HepG2 (cell line): ENCODE data around the gene SNRPD2. TPM values are rescaled to one million over a fixed set of nuclear protein-coding genes. Genes with fewer than 3 reads are reported as not detected.

Experiments used
- ATAC-seq: fragments of 200-7000 bp; cut with Tn5 transposase; 3 replicates; pipeline ENCODE4 v1.9.1; 2020; ENCODE audit warnings: mild to moderate bottlenecking, moderate library complexity
- BruUV-seq: library from RNA; stranded (reverse); fragments of 400-500 nt; replicated peaks from 2 replicates; lab custom pipeline; 2021; lab: Mats Ljungman, UMichigan
- CTCF ChIA-PET: fragments of 300-600 bp; formaldehyde crosslinking; extraction: SDS; loops from one replicate; lab custom pipeline; 2021; ENCODE audit warnings: low total read pairs, inconsistent platforms, low intra/inter-chr PET ratio; lab: Yijun Ruan, JAX
- POLR2A ChIA-PET: fragments of 350-600 bp; sonication (Branson Sonifier 250); formaldehyde crosslinking; loops from one replicate; lab custom pipeline; 2020; ENCODE audit warnings: antibody characterized with exemption, inconsistent platforms; lab: Yijun Ruan, JAX
- DNase-seq: peaks from one replicate; pipeline ENCODE4 v3.0.0-alpha.2; 2015; ENCODE audit warnings: low spot score
- FAIRE-seq: peaks from 3 replicates; lab custom pipeline; 2011; peaks lifted over from hg19 to GRCh38; lab: Jason Lieb, UNC
- H2AFZ ChIP-seq: one replicate; pipeline ENCODE4 v1.6.1; 2011; ENCODE audit warnings: low read length, inconsistent platforms
- H3K27ac ChIP-seq: fragments of 300-600 bp; 3 replicates; pipeline ENCODE4 v1.8.0; 2011; ENCODE audit warnings: mixed run types, mild to moderate bottlenecking, mixed read lengths, low read length, inconsistent platforms; ENCODE audit not compliant: insufficient read depth; ENCODE audit errors: extremely low read length
- H3K27me3 ChIP-seq, 2 experiments: fragments of 200-600 bp in 1 of 2; 2 replicates in 1 of 2; 3 replicates in 1 of 2; pipeline versions ENCODE4 v1.6.0 to v1.8.0; 2011; ENCODE audit warnings: low read length in 2 of 2, mild to moderate bottlenecking in 2 of 2, moderate library complexity in 2 of 2, inconsistent platforms in 1 of 2; ENCODE audit not compliant: insufficient read depth in 2 of 2, control insufficient read depth in 1 of 2
- H3K36me3 ChIP-seq, 2 experiments: fragments of 200-600 bp in 1 of 2; replicated peaks in 1 of 2; 2 replicates in 1 of 2; 3 replicates in 1 of 2; pipeline versions ENCODE4 v1.5.1 to v1.8.0; 2011; ENCODE audit warnings: low read length in 2 of 2, inconsistent platforms in 1 of 2; ENCODE audit not compliant: insufficient read depth in 2 of 2, control insufficient read depth in 1 of 2
- H3K4me1 ChIP-seq: 2 replicates; pipeline ENCODE4 v1.5.1; 2012; ENCODE audit warnings: low read length, inconsistent platforms; ENCODE audit not compliant: insufficient read depth
- H3K4me2 ChIP-seq: 2 replicates; pipeline ENCODE4 v1.6.0; 2011; ENCODE audit warnings: low read depth, low read length, inconsistent platforms
- H3K4me3 ChIP-seq, 3 experiments: fragments of 200-600 bp in 1 of 3; sonication (generic), shearing (Covaris generic) in 1 of 3; replicated peaks in 1 of 3; 2 replicates each; pipeline ENCODE4 v1.5.1; 2011 to 2016; ENCODE audit warnings: low read length in 3 of 3, inconsistent platforms in 2 of 3, low read depth in 2 of 3, mild to moderate bottlenecking in 2 of 3, control low read depth in 1 of 3, mixed read lengths in 1 of 3; ENCODE audit not compliant: insufficient read depth in 1 of 3
- H3K79me2 ChIP-seq: one replicate; pipeline ENCODE4 v1.6.1; 2011; ENCODE audit warnings: low read length, inconsistent platforms; ENCODE audit not compliant: insufficient read depth
- H3K9ac ChIP-seq: 2 replicates; pipeline ENCODE4 v1.6.0; 2011; ENCODE audit warnings: mild to moderate bottlenecking, low read depth, low read length, inconsistent platforms; ENCODE audit not compliant: insufficient read depth
- H3K9me3 ChIP-seq: 2 replicates; pipeline ENCODE4 v1.5.1; 2012; ENCODE audit warnings: mild to moderate bottlenecking, low read length
- H4K20me1 ChIP-seq: 2 replicates; pipeline ENCODE4 v1.6.0; 2011; ENCODE audit warnings: inconsistent platforms, mild to moderate bottlenecking, low read length, moderate library complexity; ENCODE audit not compliant: insufficient read depth
- CREB1 ChIP-seq, 2 experiments: fragments of 450-650 bp in 1 of 2; IDR thresholded peaks; 2 replicates each; pipeline ENCODE4 v1.6.1; 2016 to 2017; ENCODE audit warnings: control low read depth in 1 of 2, mild to moderate bottlenecking in 1 of 2, missing compliant biosample characterization in 1 of 2, missing genetic modification characterization in 1 of 2
- GABPA ChIP-seq, 2 experiments: IDR thresholded peaks; 2 replicates each; pipeline ENCODE4 v1.6.1; 2011 to 2016; ENCODE audit warnings: low read depth in 2 of 2, low read length in 1 of 2, missing biosample characterization in 1 of 2, missing genetic modification characterization in 1 of 2
- GABPB1 ChIP-seq: IDR thresholded peaks from 2 replicates; pipeline ENCODE4 v1.6.1; 2016; ENCODE audit warnings: mild to moderate bottlenecking, missing genetic modification reagents, moderate library complexity, missing compliant biosample characterization
- GLI4 ChIP-seq: sonication (generic); formaldehyde crosslinking; IDR thresholded peaks from 2 replicates; pipeline ENCODE4 v1.5.1; 2020; ENCODE audit warnings: missing genetic modification reagents, mild to moderate bottlenecking, moderate library complexity, borderline replicate concordance
- HES4 ChIP-seq: sonication (generic); formaldehyde crosslinking; IDR thresholded peaks from 2 replicates; pipeline ENCODE4 v1.9.0; 2021; ENCODE audit warnings: mild to moderate bottlenecking, missing genetic modification reagents, borderline replicate concordance
- HHEX ChIP-seq: IDR thresholded peaks from 2 replicates; pipeline ENCODE4 v1.6.1; 2016; ENCODE audit warnings: control low read depth
- HNRNPLL ChIP-seq: fragments of 200-400 bp; formaldehyde crosslinking; IDR thresholded peaks from 2 replicates; pipeline ENCODE4 v1.6.1; 2017; ENCODE audit warnings: mild to moderate bottlenecking, low read depth, low read length; ENCODE audit not compliant: poor library complexity, severe bottlenecking
- KLF6 ChIP-seq: IDR thresholded peaks from 2 replicates; pipeline ENCODE4 v1.8.0; 2016; ENCODE audit warnings: missing biosample characterization, missing genetic modification reagents
- MAZ ChIP-seq, 2 experiments: sonication (generic) in 1 of 2; formaldehyde crosslinking in 1 of 2; IDR thresholded peaks; 2 replicates each; pipeline versions ENCODE4 v1.5.0 to v1.6.1; 2012 to 2020; ENCODE audit warnings: low read depth in 2 of 2, mild to moderate bottlenecking in 2 of 2, borderline replicate concordance in 1 of 2, improper control_type of control experiment in 1 of 2, low read length in 1 of 2, missing genetic modification reagents in 1 of 2, moderate library complexity in 1 of 2
- MEIS2 ChIP-seq: sonication (generic); formaldehyde crosslinking; IDR thresholded peaks from 2 replicates; pipeline ENCODE4 v1.9.0; 2021; ENCODE audit warnings: mild to moderate bottlenecking, missing genetic modification reagents
- NCOA2 ChIP-seq: sonication (generic); formaldehyde crosslinking; IDR thresholded peaks from 2 replicates; pipeline ENCODE4 v1.8.0; 2022; ENCODE audit warnings: inconsistent platforms
- POLR2A ChIP-seq, 2 experiments: IDR thresholded peaks; 2 replicates each; pipeline ENCODE4 v1.6.1; 2011; ENCODE audit warnings: low read depth in 2 of 2, low read length in 2 of 2, mild to moderate bottlenecking in 1 of 2, moderate library complexity in 1 of 2; ENCODE audit not compliant: insufficient read depth in 1 of 2
- SALL2 ChIP-seq: sonication (generic); formaldehyde crosslinking; IDR thresholded peaks from 2 replicates; pipeline ENCODE4 v1.8.1; 2023; ENCODE audit warnings: mild to moderate bottlenecking, missing genetic modification reagents, inconsistent platforms
- SAP130 ChIP-seq: IDR thresholded peaks from 2 replicates; pipeline ENCODE4 v1.6.1; 2016; ENCODE audit warnings: low read depth
- SP1 ChIP-seq, 2 experiments: fragments of 450-650 bp in 1 of 2; sonication (generic) in 1 of 2; formaldehyde crosslinking in 1 of 2; IDR thresholded peaks; 2 replicates each; pipeline versions ENCODE4 v1.4.0 to v1.6.1; 2016 to 2020; ENCODE audit warnings: missing genetic modification reagents in 1 of 2
- SP5 ChIP-seq: IDR thresholded peaks from 2 replicates; pipeline ENCODE4 v1.6.1; 2016; ENCODE audit warnings: low read depth, borderline replicate concordance
- WIZ ChIP-seq: sonication (generic); formaldehyde crosslinking; IDR thresholded peaks from 2 replicates; pipeline ENCODE4 v1.5.1; 2020; ENCODE audit warnings: mild to moderate bottlenecking, missing genetic modification reagents
- ZBTB1 ChIP-seq: sonication (generic); formaldehyde crosslinking; IDR thresholded peaks from 2 replicates; pipeline ENCODE4 v1.4.0; 2020; ENCODE audit warnings: missing genetic modification reagents, borderline replicate concordance
- ZNF724P ChIP-seq: sonication (generic); formaldehyde crosslinking; IDR thresholded peaks from 2 replicates; pipeline ENCODE4 v1.8.0; 2022; ENCODE audit warnings: missing genetic modification reagents, borderline replicate concordance
- WGBS: methylation state at CpG from one replicate; pipeline ENCODE4 v1.1.6; 2017; ENCODE audit warnings: low lambda C conversion rate; 5-methylcytosine and 5-hydroxymethylcytosine counted together
- in situ Hi-C: cut with HindIII; loops from 2 replicates; pipeline ENCODE4 v1.10.0; 2017; ENCODE audit warnings: low pct_unique_long_range_greater_than_20kb; ENCODE audit not compliant: extremely low pct_ligation_motif_present
- intact Hi-C: fragments of 100-400 bp; cut with micrococcal nuclease; formaldehyde crosslinking; loops from one replicate; pipeline ENCODE4 v1.10.0; 2022; ENCODE audit not compliant: unreplicated experiment
- polyA plus RNA-seq, 8 experiments: library from polyadenylated mRNA; depleted of rRNA in 3 of 8; stranded (reverse) in 7 of 8; unstranded in 1 of 8; fragments of >200 nt; fragmentation: Illumina TruSeq in 4 of 8; extraction: Trizol in 4 of 8; gene quantifications; 2 replicates each; pipeline versions ENCODE4 v1.2.1 to v1.2.3, GENCODE V29; 2011 to 2016; ENCODE audit warnings: low read depth in 4 of 8, missing spikeins in 1 of 8, mixed read lengths in 1 of 8; ENCODE audit not compliant: insufficient read depth in 1 of 8
- total RNA-seq, 5 experiments: library from RNA; depleted of rRNA; stranded (reverse); fragments of >200 nt; fragmentation: Illumina TruSeq; extraction: Trizol; gene quantifications; 2 replicates each; pipeline ENCODE4 v1.2.3, GENCODE V29; 2016; ENCODE audit warnings: low read depth in 1 of 5
- TF ChIP-seq, protein P1 (sequence below): IDR thresholded peaks from 2 replicates; pipeline ENCODE4 v1.6.1; 2016; ENCODE audit warnings: low read depth, control low read depth
- TF ChIP-seq, protein P2 (sequence below): sonication (generic); formaldehyde crosslinking; IDR thresholded peaks from 2 replicates; pipeline ENCODE4 v1.5.1; 2020; ENCODE audit warnings: mild to moderate bottlenecking, moderate library complexity, missing genetic modification reagents

SNRPD2 gene
- total and polyA plus RNA-seq, 2 of the 13 experiments (the other 11 are each of a cell fraction or from before 2014, with no cell fraction given), result 299 to 485 TPM

DNA sequence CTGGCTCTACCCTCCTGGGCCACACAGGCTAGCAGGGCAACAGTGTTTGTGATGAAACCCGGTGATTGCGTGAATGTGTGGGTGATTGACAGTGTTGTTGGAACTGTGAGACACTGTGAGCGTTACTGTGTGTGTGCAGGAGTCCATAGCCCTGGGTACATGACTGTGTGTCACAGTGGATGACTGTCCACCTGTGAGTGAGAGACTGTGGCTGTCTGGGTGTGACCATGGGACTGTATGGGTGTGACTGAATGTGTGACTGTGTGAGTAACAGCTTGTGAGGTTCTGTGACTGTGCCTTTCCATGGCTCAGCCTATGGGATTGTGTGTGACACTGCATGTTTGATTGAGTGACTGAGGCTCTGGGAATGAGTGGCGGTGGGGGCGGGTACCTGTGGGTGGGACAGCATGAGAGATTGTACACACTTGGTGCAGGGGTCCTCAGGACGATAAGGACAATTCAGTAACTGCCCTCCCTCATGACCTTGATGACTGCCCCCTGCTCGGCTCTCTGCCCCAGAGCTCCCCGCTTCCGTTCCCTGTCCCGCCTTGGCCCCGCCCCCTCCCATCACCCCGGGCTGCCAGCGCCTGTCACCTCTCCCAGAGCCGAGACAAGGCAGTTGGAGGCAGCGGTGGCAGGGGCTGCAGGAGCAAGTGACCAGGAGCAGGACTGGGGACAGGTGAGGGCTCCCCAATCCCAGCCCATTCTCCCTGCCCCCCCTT, 24.0 kb downstream of the SNRPD2 start, which contains the start of gene GIPR:
GIPR (plus strand) TSS at position 602 of the 722 bp plus-strand sequence. CDS start 1,300 bp downstream, outside the sequence.
- POLR2A ChIA-PET, result interaction anchor here (0.8 to 2.4 kb wide), 4 partner anchors 10 to 84 kb away, joined by 3 to 12 read pairs (median 4); partner anchors contain the start of genes QPCTL and SNRPD2
- Histone ChIP-seq H3K27ac (no peak within 1 kb of the TSS), H3K9me3 (no peaks in the 10 kb centered on the region), H3K4me3 (peak within 1 kb of the TSS; percentile 60 to 78 (median 65)), H3K9ac (peak within 1 kb of the TSS; percentile 35; the same call in 1 of the 2 replicates), H2AFZ (peak within 1 kb of the TSS; percentile 72), H3K36me3 (no peaks in the 10 kb centered on the region), H3K27me3 (peaks cover 2 to 11% of the 10 kb centered on the region in 2 experiments; a peak in 3 of 5 replicates), H3K4me2 (peak within 1 kb of the TSS; percentile 96), H3K79me2 (no peaks in the 10 kb centered on the region), H3K4me1 (peaks cover 44% of the 10 kb centered on the region), H4K20me1 (no peaks in the 10 kb centered on the region)
- DNase-seq (peak; percentile 44), ATAC-seq (peak; percentile 61), FAIRE-seq (no peak)
- WGBS, result 4% methylated on average over 4 of the region's 15 CpGs
- CTCF ChIA-PET, result no interaction called here
- in situ Hi-C loops (no loop called here), intact Hi-C loops (no loop called here)
- BruUV-seq, result no TSS peak
- TF ChIP-seq ZNF724P, result no peak
- TF ChIP-seq GABPA (IDR thresholded peaks at IDR 0.05; ENCODE audit: low read depth, low read length), result no peak
- peak; percentile 25; the same call in 1 of the 2 replicates for TF ChIP-seq GABPA (CRISPR knock-in tag; IDR thresholded peaks at IDR 0.05; ENCODE audit: low read depth)
- TF ChIP-seq, protein P1, sequence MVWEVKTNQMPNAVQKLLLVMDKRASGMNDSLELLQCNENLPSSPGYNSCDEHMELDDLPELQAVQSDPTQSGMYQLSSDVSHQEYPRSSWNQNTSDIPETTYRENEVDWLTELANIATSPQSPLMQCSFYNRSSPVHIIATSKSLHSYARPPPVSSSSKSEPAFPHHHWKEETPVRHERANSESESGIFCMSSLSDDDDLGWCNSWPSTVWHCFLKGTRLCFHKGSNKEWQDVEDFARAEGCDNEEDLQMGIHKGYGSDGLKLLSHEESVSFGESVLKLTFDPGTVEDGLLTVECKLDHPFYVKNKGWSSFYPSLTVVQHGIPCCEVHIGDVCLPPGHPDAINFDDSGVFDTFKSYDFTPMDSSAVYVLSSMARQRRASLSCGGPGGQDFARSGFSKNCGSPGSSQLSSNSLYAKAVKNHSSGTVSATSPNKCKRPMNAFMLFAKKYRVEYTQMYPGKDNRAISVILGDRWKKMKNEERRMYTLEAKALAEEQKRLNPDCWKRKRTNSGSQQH (CRISPR knock-in tag), result peak; percentile 37; the same call in 1 of the 2 replicates
- TF ChIP-seq MAZ (IDR thresholded peaks at IDR 0.05; ENCODE audit: borderline replicate concordance, low read depth, low read length), result no peak
- TF ChIP-seq MAZ (CRISPR knock-in tag; IDR thresholded peaks at IDR 0.05; ENCODE audit: low read depth), result peak; percentile 35; the same call in 1 of the 2 replicates
- TF ChIP-seq HHEX (CRISPR knock-in tag), result no peak
- TF ChIP-seq HES4 (CRISPR knock-in tag), result no peak
- TF ChIP-seq HNRNPLL, result peak; percentile 18
- peak; percentile 53 for TF ChIP-seq SAP130
- peak in 1 of 2 experiments; percentile 21; a peak in 1 of 4 replicates for TF ChIP-seq POLR2A (IDR thresholded peaks at IDR 0.05; ENCODE audit: insufficient read depth in 1 of 2, low read depth in 2 of 2, low read length in 2 of 2)
- TF ChIP-seq GLI4, result no peak
- peak; percentile 62 for TF ChIP-seq GABPB1 (CRISPR knock-in tag)
- TF ChIP-seq MEIS2, result 0 out of 2 replicates have a peak, but pooled peaks have one; percentile 31
- no peak for TF ChIP-seq ZBTB1 (CRISPR knock-in tag)
- TF ChIP-seq, protein P2, sequence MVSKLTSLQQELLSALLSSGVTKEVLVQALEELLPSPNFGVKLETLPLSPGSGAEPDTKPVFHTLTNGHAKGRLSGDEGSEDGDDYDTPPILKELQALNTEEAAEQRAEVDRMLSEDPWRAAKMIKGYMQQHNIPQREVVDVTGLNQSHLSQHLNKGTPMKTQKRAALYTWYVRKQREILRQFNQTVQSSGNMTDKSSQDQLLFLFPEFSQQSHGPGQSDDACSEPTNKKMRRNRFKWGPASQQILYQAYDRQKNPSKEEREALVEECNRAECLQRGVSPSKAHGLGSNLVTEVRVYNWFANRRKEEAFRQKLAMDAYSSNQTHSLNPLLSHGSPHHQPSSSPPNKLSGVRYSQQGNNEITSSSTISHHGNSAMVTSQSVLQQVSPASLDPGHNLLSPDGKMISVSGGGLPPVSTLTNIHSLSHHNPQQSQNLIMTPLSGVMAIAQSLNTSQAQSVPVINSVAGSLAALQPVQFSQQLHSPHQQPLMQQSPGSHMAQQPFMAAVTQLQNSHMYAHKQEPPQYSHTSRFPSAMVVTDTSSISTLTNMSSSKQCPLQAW (CRISPR knock-in tag), result no peak
- no peak for TF ChIP-seq SP1 (IDR thresholded peaks at IDR 0.05)
- TF ChIP-seq SP1 (CRISPR knock-in tag; IDR thresholded peaks at IDR 0.05), result peak; percentile 41; the same call in 1 of the 2 replicates
- peak; percentile 42; the same call in 1 of the 2 replicates for TF ChIP-seq CREB1 (IDR thresholded peaks at IDR 0.05)
- TF ChIP-seq CREB1 (CRISPR knock-in tag; IDR thresholded peaks at IDR 0.05), result no peak
- TF ChIP-seq NCOA2 (CRISPR knock-in tag), result no peak
- no peak for TF ChIP-seq WIZ (CRISPR knock-in tag)
- TF ChIP-seq SP5, result 0 out of 2 replicates have a peak, but pooled peaks have one; percentile 32
- 0 out of 2 replicates have a peak, but pooled peaks have one; percentile 11 for TF ChIP-seq SALL2 (CRISPR knock-in tag)
- TF ChIP-seq KLF6 (CRISPR knock-in tag), result no peak
